Islet precursor cell (in vitro differentiated cells): ENCODE data around the gene SLC45A1.
A peak's percentile ranks its signal among the peaks of the same experiment; 100 is the strongest.

Experiments used
- DNase-seq: peaks from one replicate; pipeline ENCODE4 v3.0.0-alpha.2; 2018

The SLC45A1 gene

GRCh38 chr1:8356256-8357209 is 38.6 kb downstream of the SLC45A1 start:
- no peak for DNase-seq

- DNase-seq, result no peak
These were observed 39.6 kb downstream of the SLC45A1 start for GRCh38 chr1:8357329-8358101.

- no peak for DNase-seq
These were observed 40.5 kb downstream of the SLC45A1 start for GRCh38 chr1:8358241-8358896.

- no peak for DNase-seq
These were observed 41.1 kb downstream of the SLC45A1 start for GRCh38 chr1:8358897-8359616.

- no peak for DNase-seq
These were observed 41.9 kb downstream of the SLC45A1 start for GRCh38 chr1:8359617-8360481.

- no peak for DNase-seq
These were observed 42.7 kb downstream of the SLC45A1 start for GRCh38 chr1:8360493-8361197.

- DNase-seq, result no peak
These were observed 43.4 kb downstream of the SLC45A1 start for GRCh38 chr1:8361198-8361849.

GRCh38 chr1:8362701-8363101 is 44.8 kb downstream of the SLC45A1 start:
- no peak for DNase-seq

- DNase-seq, result no peak
These were observed 45.4 kb downstream of the SLC45A1 start for GRCh38 chr1:8363186-8363766.

- DNase-seq, result no peak
These were observed 45.9 kb downstream of the SLC45A1 start for GRCh38 chr1:8363767-8364301.

GRCh38 chr1:8364528-8365442 is 46.9 kb downstream of the SLC45A1 start:
- DNase-seq, result no peak

- DNase-seq, result no peak
These were observed 47.9 kb downstream of the SLC45A1 start for GRCh38 chr1:8365661-8366362.

GRCh38 chr1:8367571-8368194 is 49.8 kb downstream of the SLC45A1 start:
- DNase-seq, result no peak

GRCh38 chr1:8368956-8369639 is 51.2 kb downstream of the SLC45A1 start:
- no peak for DNase-seq

GRCh38 chr1:8370046-8370881 is 52.4 kb downstream of the SLC45A1 start:
- DNase-seq, result peak; percentile 43

- no peak for DNase-seq
These were observed 53.0 kb downstream of the SLC45A1 start for GRCh38 chr1:8370905-8371315.
